KMS-11 (cell line): ENCODE results near the gene ELFN1.

ENCODE experiments used
- H2AFZ ChIP-seq: fragments of 200-600 bp; sonication (generic); 2 replicates; pipeline ENCODE4 v1.6.1; 2016; ENCODE audit warnings: antibody characterized with exemption, mixed run types, low read depth
- H3K27ac ChIP-seq: fragments of 200-600 bp; sonication (generic); 2 replicates; pipeline ENCODE4 v1.6.1; 2016; ENCODE audit warnings: mild to moderate bottlenecking, mixed run types
- H3K27me3 ChIP-seq: fragments of 200-600 bp; sonication (generic); 2 replicates; pipeline ENCODE4 v1.6.1; 2017; ENCODE audit warnings: mild to moderate bottlenecking, low read depth, mixed run types, moderate library complexity; ENCODE audit not compliant: insufficient read depth
- H3K36me3 ChIP-seq: fragments of 200-600 bp; sonication (generic); 2 replicates; pipeline ENCODE4 v1.6.1; 2017; ENCODE audit warnings: mild to moderate bottlenecking, mixed run types; ENCODE audit not compliant: insufficient read depth
- H3K4me1 ChIP-seq: fragments of 200-600 bp; sonication (generic); 2 replicates; pipeline ENCODE4 v1.6.1; 2016; ENCODE audit warnings: mild to moderate bottlenecking, low read depth, mixed run types; ENCODE audit not compliant: poor library complexity, severe bottlenecking
- H3K4me2 ChIP-seq: fragments of 200-600 bp; sonication (generic); 2 replicates; pipeline ENCODE4 v1.7.0; 2016; ENCODE audit warnings: mild to moderate bottlenecking, mixed run types
- H3K4me3 ChIP-seq: fragments of 200-600 bp; sonication (generic); IDR thresholded peaks from 2 replicates; pipeline ENCODE4 v1.6.1; 2017; ENCODE audit warnings: low read depth, low read length, mixed read lengths; ENCODE audit not compliant: insufficient read depth
- H3K79me2 ChIP-seq: fragments of 200-600 bp; sonication (generic); 2 replicates; pipeline ENCODE4 v1.6.1; 2016; ENCODE audit warnings: low read depth, mixed run types; ENCODE audit not compliant: insufficient read depth
- H3K9ac ChIP-seq: fragments of 200-600 bp; sonication (generic); 2 replicates; pipeline ENCODE4 v1.6.1; 2016; ENCODE audit warnings: mild to moderate bottlenecking, mixed run types
- H4K20me1 ChIP-seq: fragments of 200-600 bp; sonication (generic); 2 replicates; pipeline ENCODE4 v1.6.1; 2016; ENCODE audit warnings: mild to moderate bottlenecking, mixed run types; ENCODE audit not compliant: insufficient read depth
- CTCF ChIP-seq: fragments of 200-600 bp; sonication (generic); conservative IDR thresholded peaks from 2 replicates; pipeline ENCODE4 v1.6.1; 2017; ENCODE audit warnings: low read depth, mild to moderate bottlenecking, antibody characterized with exemption, low read length, moderate library complexity, mixed read lengths

The ELFN1 gene

GRCh38 chr7:1623810-1624209 is 46.3 kb upstream of the ELFN1 start:
- H3K27me3 ChIP-seq: peaks cover 66% of the 10 kb centered on the region; the same call in 1 of the 2 replicates
- TF ChIP-seq CTCF: no peak
- no peak overlapping the region for H2AFZ ChIP-seq

GRCh38 chr7:1624999-1625927 is 44.8 kb upstream of the ELFN1 start:
- H3K36me3 ChIP-seq: no peaks in the 10 kb centered on the region
- TF ChIP-seq CTCF: no peak
- no peak overlapping the region for H3K4me3 ChIP-seq
- no peak overlapping the region for H3K4me2 ChIP-seq
- no peaks in the 10 kb centered on the region for H3K79me2 ChIP-seq
- no peaks in the 10 kb centered on the region for H4K20me1 ChIP-seq
- no peaks in the 10 kb centered on the region for H3K4me1 ChIP-seq
- no peak overlapping the region for H3K9ac ChIP-seq
- peaks cover 77% of the 10 kb centered on the region; the same call in 1 of the 2 replicates for H3K27me3 ChIP-seq
- no peak overlapping the region for H2AFZ ChIP-seq
- H3K27ac ChIP-seq: no peak overlapping the region

More at GRCh38 chr7:1623810-1624209, 46.3 kb upstream of the ELFN1 start:
- no peaks in the 10 kb centered on the region for H4K20me1 ChIP-seq
- no peak overlapping the region for H3K27ac ChIP-seq
- no peak overlapping the region for H3K4me2 ChIP-seq
- no peaks in the 10 kb centered on the region for H3K79me2 ChIP-seq
- H3K4me3 ChIP-seq: no peak overlapping the region
- H3K36me3 ChIP-seq: no peaks in the 10 kb centered on the region
- H3K9ac ChIP-seq: no peak overlapping the region
- H3K4me1 ChIP-seq: no peaks in the 10 kb centered on the region

GRCh38 chr7:1626769-1627168 is 43.3 kb upstream of the ELFN1 start:
- Histone ChIP-seq H3K4me2 (no peak overlapping the region), H3K4me3 (no peak overlapping the region)

GRCh38 chr7:1630700-1631336 is 39.3 kb upstream of the ELFN1 start:
- no peak overlapping the region for H3K4me2 ChIP-seq
- no peaks in the 10 kb centered on the region for H4K20me1 ChIP-seq
- TF ChIP-seq CTCF: no peak
- peaks cover 58% of the 10 kb centered on the region; the same call in 1 of the 2 replicates for H3K27me3 ChIP-seq
- H3K4me3 ChIP-seq: no peak overlapping the region
- H3K9ac ChIP-seq: no peak overlapping the region
- no peaks in the 10 kb centered on the region for H3K79me2 ChIP-seq
- H3K27ac ChIP-seq: no peak overlapping the region
- no peak overlapping the region for H2AFZ ChIP-seq
- no peaks in the 10 kb centered on the region for H3K36me3 ChIP-seq
- no peaks in the 10 kb centered on the region for H3K4me1 ChIP-seq

More at GRCh38 chr7:1626769-1627168, 43.3 kb upstream of the ELFN1 start:
- H2AFZ ChIP-seq: no peak overlapping the region
- no peak overlapping the region for H3K9ac ChIP-seq
- peaks cover 70% of the 10 kb centered on the region; the same call in 1 of the 2 replicates for H3K27me3 ChIP-seq
- no peaks in the 10 kb centered on the region for H3K79me2 ChIP-seq
- no peak overlapping the region for H3K27ac ChIP-seq
- no peaks in the 10 kb centered on the region for H4K20me1 ChIP-seq
- no peak for TF ChIP-seq CTCF
- no peaks in the 10 kb centered on the region for H3K36me3 ChIP-seq
- H3K4me1 ChIP-seq: no peaks in the 10 kb centered on the region
